GM18498 (cell line): Measurements from ENCODE around the gene ADD3.
A peak's percentile ranks its signal among the peaks of the same experiment; 100 is the strongest.

Experiments
- ATAC-seq: cut with Tn5 transposase; IDR thresholded peaks from one replicate; pipeline ENCODE4 v1.9.1; 2021; ENCODE audit warnings: mild to moderate bottlenecking, moderate library complexity; ENCODE audit not compliant: unreplicated experiment

ADD3 gene

GRCh38 chr10:110003524-110003885, 4.3 kb upstream of the ADD3 start:
- no peak for ATAC-seq

- ATAC-seq = no peak
Measured at GRCh38 chr10:110005719-110006118, 2.1 kb upstream of the ADD3 start.

DNA sequence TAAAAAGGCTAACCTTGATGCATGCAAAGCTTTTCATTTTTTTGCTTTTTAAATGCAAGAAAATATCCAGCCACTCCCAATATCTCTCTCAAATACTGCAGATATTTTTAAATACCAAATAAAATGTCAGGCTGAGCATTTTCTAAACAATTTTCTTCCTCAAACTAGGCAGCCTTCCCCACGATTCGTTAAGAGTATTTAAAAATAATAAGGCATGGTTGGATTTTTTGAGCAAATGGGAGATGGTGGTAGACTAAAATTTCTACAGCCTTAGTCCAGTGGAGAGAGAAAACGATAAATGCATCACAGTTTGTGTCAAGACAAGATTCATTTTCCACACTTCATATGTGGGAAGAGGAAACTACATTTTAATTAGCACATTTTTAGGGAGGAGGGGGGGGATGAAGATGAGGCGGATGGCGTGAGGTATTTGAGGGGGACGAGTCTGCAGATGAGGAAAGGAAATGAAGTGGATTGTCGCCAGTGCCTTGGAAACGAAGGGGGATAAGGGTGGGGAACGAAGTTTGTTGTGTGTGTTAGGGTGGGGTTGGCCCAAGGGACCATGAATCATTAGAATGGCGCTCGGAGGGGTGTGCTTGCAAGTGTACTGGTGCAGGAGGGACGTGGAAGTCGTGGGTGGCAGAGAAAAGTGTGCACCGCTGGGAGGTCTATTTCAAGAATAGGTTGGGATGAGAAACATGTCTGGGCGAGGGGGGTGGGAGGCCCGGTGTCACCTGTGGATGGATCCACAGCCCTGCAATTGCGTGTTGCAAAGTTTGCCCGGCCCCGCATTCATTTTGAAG, 1.2 kb upstream of the ADD3 start:
- no peak for ATAC-seq

DNA sequence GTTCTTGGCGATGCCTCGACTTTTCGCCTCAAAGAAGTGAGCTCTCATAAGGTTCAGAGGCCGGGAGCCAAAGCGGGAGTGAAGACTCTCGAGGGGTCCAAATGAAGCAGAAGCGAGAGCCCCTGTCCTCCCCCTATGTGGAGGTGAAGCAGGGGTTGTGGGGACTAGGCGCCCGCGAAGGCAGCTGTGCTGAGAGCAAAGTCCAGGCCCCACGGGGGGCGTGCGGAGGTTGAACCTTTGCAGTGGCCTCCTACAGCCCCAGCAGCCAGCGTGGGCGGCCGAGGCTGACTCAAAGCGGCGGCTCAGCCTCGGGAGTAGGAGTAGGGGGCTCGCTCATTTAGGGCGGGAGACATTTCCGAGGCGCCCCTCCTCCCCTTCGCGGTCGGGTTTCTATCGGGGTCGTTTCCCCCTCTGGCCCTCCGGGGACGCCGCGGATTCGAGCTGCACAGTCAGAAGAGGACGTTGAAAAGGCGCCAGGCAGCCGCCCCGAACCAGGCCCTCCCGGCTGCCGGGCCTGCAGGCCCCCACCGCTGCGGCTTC, 553 bp upstream of the ADD3 start:
- peak; percentile 34 for ATAC-seq

GRCh38 chr10:110008518-110009339, 945 bp downstream of the ADD3 start:
- peak; percentile 17 for ATAC-seq

GRCh38 chr10:110009736-110010475, 2.1 kb downstream of the ADD3 start:
- ATAC-seq = peak; percentile 29

- no peak for ATAC-seq
Measured at GRCh38 chr10:110010486-110011378, 2.9 kb downstream of the ADD3 start.

GRCh38 chr10:110011681-110012080, 3.9 kb downstream of the ADD3 start:
- no peak for ATAC-seq

DNA sequence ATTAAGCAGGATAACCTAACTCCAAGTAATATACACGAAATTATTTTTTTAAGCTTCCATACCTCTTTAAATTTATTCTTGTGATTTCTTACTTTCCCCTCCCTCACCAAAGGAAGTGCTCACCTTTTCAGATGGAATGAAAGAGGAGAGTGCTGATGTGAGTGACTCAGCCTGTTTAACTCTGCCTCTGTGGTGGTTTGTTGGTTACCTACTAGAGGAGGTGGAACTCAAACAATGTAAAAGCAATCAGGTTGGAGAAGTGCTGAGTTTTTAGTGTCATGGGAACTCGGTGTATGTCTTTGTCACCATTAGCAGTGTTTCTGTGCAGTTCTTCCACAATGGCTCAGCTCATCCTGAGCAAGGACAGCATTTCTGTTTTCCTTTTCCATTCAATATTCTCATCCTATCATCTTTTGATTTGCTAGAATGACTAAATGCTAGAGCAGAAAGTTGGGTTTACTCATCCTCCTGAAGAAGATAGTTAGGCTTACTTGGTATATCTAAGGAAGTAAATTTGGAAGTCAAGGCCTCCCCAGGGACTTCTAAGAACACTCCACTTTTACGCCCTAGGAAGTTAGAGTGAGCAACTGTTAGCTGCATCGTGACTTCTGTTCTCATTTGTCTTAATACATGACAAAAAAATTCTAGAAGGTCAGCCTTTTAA, 6.0 kb downstream of the ADD3 start:
- no peak for ATAC-seq

DNA sequence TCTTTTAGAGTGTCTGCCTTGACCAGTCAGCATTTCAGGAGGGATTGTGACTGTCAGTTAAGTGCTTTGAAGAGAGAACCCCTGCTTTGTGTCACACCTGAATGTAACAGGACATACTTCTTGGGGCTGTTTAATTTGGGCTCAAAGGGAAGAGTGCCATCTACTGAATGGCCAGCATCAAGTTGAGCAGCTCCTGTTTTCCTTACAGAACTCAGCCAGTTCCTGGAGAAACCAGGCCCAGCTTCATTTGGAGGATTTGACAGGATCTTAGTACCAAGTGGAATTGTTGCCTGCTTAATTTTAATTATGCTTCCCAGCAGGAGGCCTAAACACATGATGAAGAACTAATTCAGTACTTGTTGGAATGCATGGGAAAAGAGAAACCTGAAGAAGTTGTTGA, 8.3 kb downstream of the ADD3 start:
- ATAC-seq = no peak

- no peak for ATAC-seq
Measured at GRCh38 chr10:110017052-110017451, 9.3 kb downstream of the ADD3 start.

DNA sequence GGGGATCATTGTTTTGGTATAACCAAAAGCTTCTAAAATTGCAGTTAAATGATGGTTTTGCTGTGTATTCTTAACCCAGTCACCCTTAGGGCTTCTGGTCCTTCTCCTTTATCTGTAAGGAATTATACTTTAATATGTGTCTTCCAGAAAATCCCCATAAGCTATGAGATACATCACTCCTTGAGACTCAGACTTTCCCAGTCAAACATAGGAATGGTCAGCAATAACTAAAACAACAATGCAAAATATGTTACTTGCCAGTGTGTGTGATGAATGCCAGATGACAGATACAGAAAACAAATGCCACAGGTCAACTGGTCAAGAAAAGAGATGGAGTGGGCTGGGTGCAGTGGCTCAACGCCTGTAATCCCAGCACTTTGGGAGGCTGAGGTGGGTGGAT, 10.1 kb downstream of the ADD3 start:
- ATAC-seq = no peak

DNA sequence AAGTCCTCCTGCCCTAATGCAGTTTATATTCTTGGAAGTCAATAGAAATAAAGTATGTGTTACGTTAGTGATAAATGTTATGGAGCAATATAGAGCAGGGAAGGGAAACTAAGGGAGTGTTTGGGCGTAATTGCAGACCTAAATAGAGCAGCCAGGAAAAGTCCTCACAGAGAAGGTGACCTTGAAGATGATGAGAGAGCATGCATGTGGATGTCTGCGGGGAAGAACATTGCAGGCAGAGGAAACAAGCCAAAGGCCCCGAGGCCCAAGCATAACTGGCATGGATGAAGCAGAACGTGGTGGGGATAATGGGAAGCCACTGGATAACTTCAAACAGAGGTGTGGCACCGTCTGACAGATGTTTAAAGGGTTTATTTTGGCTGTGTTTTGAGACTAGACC, 12.5 kb downstream of the ADD3 start:
- ATAC-seq = no peak

DNA sequence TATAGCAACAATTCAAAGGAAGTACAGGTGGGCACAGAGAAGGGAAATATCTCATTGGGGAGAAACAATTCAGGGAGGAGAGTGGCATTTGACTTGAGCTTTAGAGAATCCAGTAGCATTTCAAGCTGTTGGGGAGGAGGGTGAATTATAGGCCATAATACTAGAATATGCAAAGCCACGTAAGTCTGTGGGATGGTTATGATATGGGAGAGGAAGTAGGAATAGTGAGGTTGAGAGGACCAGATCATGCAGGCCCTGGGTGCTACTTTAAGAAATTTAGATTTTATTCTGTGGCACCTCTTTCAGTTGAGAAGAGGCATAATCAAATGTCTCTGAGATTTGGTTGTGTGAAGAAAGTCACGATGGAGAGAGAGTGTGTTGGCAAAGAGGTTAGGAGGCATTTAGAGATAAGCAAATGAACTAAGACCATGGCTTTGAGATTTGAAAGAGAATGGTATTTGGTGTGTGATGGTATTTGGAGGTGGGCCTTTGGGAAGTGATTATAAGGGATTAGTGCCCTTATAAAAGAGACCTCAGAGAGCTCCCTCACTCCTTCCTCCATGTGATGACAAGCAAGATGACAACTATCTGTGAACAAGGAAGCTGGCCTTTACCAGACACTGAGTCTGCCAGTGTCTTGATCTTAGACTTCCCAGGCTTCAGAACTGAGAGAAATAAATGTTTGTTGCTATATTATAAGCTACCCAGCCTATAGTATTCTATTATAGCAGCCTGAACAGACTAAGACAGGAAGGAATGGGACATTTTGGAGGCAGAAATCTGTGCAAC, 15.1 kb downstream of the ADD3 start:
- no peak for ATAC-seq

DNA sequence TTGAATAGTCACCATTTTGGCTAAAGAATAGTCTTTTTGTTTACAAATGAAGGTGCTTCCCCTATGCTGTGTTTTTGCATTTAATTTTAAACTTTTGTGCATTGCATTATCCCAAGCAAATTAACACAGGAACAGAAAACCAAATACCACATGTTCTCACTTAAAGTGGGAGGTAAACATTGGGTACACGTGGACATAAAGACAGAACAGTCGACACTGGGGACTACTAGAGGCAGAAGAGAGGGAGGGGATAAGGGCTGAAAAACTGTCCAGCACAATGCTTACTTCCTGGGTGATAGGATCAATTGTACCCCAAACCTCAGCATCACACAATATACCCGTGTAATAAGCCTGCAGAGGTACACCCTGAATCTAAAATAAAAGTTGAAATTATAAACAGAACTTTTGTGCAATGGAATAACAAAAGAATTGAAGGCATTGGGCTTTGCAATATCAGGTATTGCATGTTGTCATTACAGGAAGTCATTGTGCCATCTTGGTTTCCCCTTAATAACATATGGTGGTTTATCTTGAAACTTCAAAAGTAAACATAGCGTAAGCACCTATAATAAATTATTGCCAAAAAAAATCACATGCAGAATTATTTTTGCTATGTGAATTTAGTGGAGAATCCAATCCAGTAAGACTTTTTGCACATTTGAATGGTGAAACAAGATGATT, 16.1 kb downstream of the ADD3 start:
- no peak for ATAC-seq

- no peak for ATAC-seq
Measured at GRCh38 chr10:110029450-110029849, 21.7 kb downstream of the ADD3 start.

GRCh38 chr10:110032801-110033700, 25.3 kb downstream of the ADD3 start:
- ATAC-seq = no peak
